Stomach (tissue), 4 donors: ENCODE measurements around the gene ZC3H10.

Experiments
- CTCF ChIP-seq, 7 experiments: fragments of 450-650 bp in 4 of 7; fragments of 200-600 bp in 3 of 7; sonication (generic) in 3 of 7; IDR thresholded peaks; one replicate each; pipeline ENCODE4 v1.5.1; 2016 to 2019; ENCODE audit warnings: antibody characterized with exemption in 7 of 7, control low read depth in 2 of 7, mild to moderate bottlenecking in 1 of 7
- POLR2A ChIP-seq, 4 donors: fragments of 450-650 bp; IDR thresholded peaks; one replicate each; pipeline ENCODE4 v1.6.1; 2016; ENCODE audit warnings: antibody characterized with exemption in 4 of 4, control low read depth in 2 of 4, mild to moderate bottlenecking in 1 of 4, moderate library complexity in 1 of 4
- POLR2AphosphoS5 ChIP-seq, 3 donors: sonication (generic); formaldehyde crosslinking; IDR thresholded peaks; one replicate each; pipeline ENCODE4 v1.6.1; 2016; ENCODE audit warnings: antibody characterized with exemption in 3 of 3

- TF ChIP-seq CTCF (IDR thresholded peaks at IDR 0.05) = no peak
- no peak for TF ChIP-seq POLR2A (IDR thresholded peaks at IDR 0.05)
- no peak for TF ChIP-seq POLR2AphosphoS5 (IDR thresholded peaks at IDR 0.05)
These were observed 13.1 kb upstream of the ZC3H10 start for GRCh38 chr12:56104815-56105608.
